ENCODE data around the gene ZNF205. TPM values are rescaled to one million over a fixed set of nuclear protein-coding genes. Genes with fewer than 3 reads are reported as not detected.

The ZNF205 gene
- total RNA-seq, 6 experiments from 2014 or later: 4.0 to 8.4 (median 5.4) TPM

- WGBS (ENCODE audit: insufficient coverage, low coverage, low lambda C conversion rate, missing lambda C conversion rate): 1% methylated on average over 29 of the region's 42 CpGs
- H3K27ac ChIP-seq: peak overlapping the region in 1 of 3 donors; percentile 6
These were observed 40.0 kb downstream of the ZNF205 start for GRCh38 chr16:3152277-3152990.

GRCh38 chr16:3152991-3153368 is 40.6 kb downstream of the ZNF205 start:
- ATAC-seq (no peak), DNase-seq (no peak)
- H3K27ac ChIP-seq: no peak overlapping the region
- intact Hi-C loops (cut with DNase I): no loop called here
- H3K9me3 ChIP-seq: no peaks in the 10 kb centered on the region
- 27% methylated on average over 8 of the region's 8 CpGs for WGBS (ENCODE audit: insufficient coverage, low coverage, low lambda C conversion rate, missing lambda C conversion rate)
- H3K36me3 ChIP-seq: no peaks in the 10 kb centered on the region
- TF ChIP-seq POLR2A (IDR thresholded peaks at IDR 0.05) (no peak), CTCF (IDR thresholded peaks at IDR 0.05) (no peak)
- no peak overlapping the region for H3K4me3 ChIP-seq
- H3K27me3 ChIP-seq: no peaks in the 10 kb centered on the region
- peaks cover 0 to 5% (median 2%) of the 10 kb centered on the region in 4 donors for H3K4me1 ChIP-seq

More at GRCh38 chr16:3152277-3152990, 40.0 kb downstream of the ZNF205 start:
- intact Hi-C loops (cut with DNase I): no loop called here
- TF ChIP-seq CTCF (IDR thresholded peaks at IDR 0.05) (peak; percentile 13 to 29 (median 22)), POLR2A (IDR thresholded peaks at IDR 0.05) (no peak)
- H3K27me3 ChIP-seq: no peaks in the 10 kb centered on the region
- peak overlapping the region; percentile 4 to 23 (median 7) for H3K4me3 ChIP-seq
- no peaks in the 10 kb centered on the region for H3K9me3 ChIP-seq
- DNase-seq (peak; percentile 72 to 80 (median 80)), ATAC-seq (peak; percentile 30 to 42 (median 38))
- H3K36me3 ChIP-seq: no peaks in the 10 kb centered on the region
- peaks cover 0 to 5% (median 2%) of the 10 kb centered on the region in 4 donors for H3K4me1 ChIP-seq

- ATAC-seq (no peak), DNase-seq (no peak)
- H3K4me3 ChIP-seq: no peak overlapping the region
- peaks cover 0 to 5% (median 0%) of the 10 kb centered on the region in 4 donors for H3K4me1 ChIP-seq
- H3K36me3 ChIP-seq: no peaks in the 10 kb centered on the region
- no peaks in the 10 kb centered on the region for H3K9me3 ChIP-seq
- TF ChIP-seq CTCF (IDR thresholded peaks at IDR 0.05) (no peak), POLR2A (IDR thresholded peaks at IDR 0.05) (no peak)
- intact Hi-C loops (cut with DNase I): no loop called here
- no peak overlapping the region for H3K27ac ChIP-seq
- WGBS (ENCODE audit: insufficient coverage, low coverage, low lambda C conversion rate, missing lambda C conversion rate): 85% methylated on average over 2 of the region's 2 CpGs
- H3K27me3 ChIP-seq: no peaks in the 10 kb centered on the region
These were observed 42.8 kb downstream of the ZNF205 start for GRCh38 chr16:3155181-3155580.

- ATAC-seq: no peak
- no peaks in the 10 kb centered on the region for H3K36me3 ChIP-seq
- DNase-seq: no peak
- intact Hi-C loops (cut with DNase I): no loop called here
- no peaks in the 10 kb centered on the region for H3K27me3 ChIP-seq
- H3K4me3 ChIP-seq: no peak overlapping the region
- no peaks in the 10 kb centered on the region for H3K9me3 ChIP-seq
- peaks cover 0 to 5% (median 0%) of the 10 kb centered on the region in 4 donors for H3K4me1 ChIP-seq
- 100% methylated on average over 2 of the region's 3 CpGs for WGBS (ENCODE audit: insufficient coverage, low coverage, low lambda C conversion rate, missing lambda C conversion rate)
- no peak overlapping the region for H3K27ac ChIP-seq
- TF ChIP-seq POLR2A (IDR thresholded peaks at IDR 0.05) (no peak), CTCF (IDR thresholded peaks at IDR 0.05) (no peak)
These were observed 43.6 kb downstream of the ZNF205 start for GRCh38 chr16:3155972-3156371.

Data from right lobe of liver (tissue), 6 donors.